Brain pericyte (primary cell): ENCODE measurements around the gene KANK4.

ENCODE experiments used
- DNase-seq: peaks from one replicate; pipeline ENCODE4 v3.0.0-alpha.2; 2012; ENCODE audit warnings: low read depth, low spot score

The KANK4 gene

GRCh38 chr1:62336995-62337705 lies 17.9 kb upstream of the KANK4 start:
- DNase-seq: no peak

- no peak for DNase-seq
Observed at GRCh38 chr1:62336638-62336994, 17.4 kb upstream of the KANK4 start.

GRCh38 chr1:62335656-62336055 lies 16.4 kb upstream of the KANK4 start:
- no peak for DNase-seq

- DNase-seq: no peak
Observed at GRCh38 chr1:62334434-62334985, 15.3 kb upstream of the KANK4 start.

- DNase-seq: no peak
Observed at GRCh38 chr1:62333441-62333840, 14.2 kb upstream of the KANK4 start.

GRCh38 chr1:62327360-62328055 lies 8.3 kb upstream of the KANK4 start:
- DNase-seq: no peak

- no peak for DNase-seq
Observed at GRCh38 chr1:62325681-62326080, 6.4 kb upstream of the KANK4 start.

- DNase-seq: no peak
Observed at GRCh38 chr1:62325081-62325480, 5.8 kb upstream of the KANK4 start.

GRCh38 chr1:62321446-62321845 lies 2.2 kb upstream of the KANK4 start:
- no peak for DNase-seq

GRCh38 chr1:62318320-62318755 lies 896 bp downstream of the KANK4 start:
- no peak for DNase-seq

GRCh38 chr1:62317021-62317768 lies 2.0 kb downstream of the KANK4 start:
- DNase-seq: no peak

GRCh38 chr1:62316135-62316534 lies 3.1 kb downstream of the KANK4 start:
- DNase-seq: no peak

GRCh38 chr1:62315387-62315786 lies 3.8 kb downstream of the KANK4 start:
- no peak for DNase-seq

- no peak for DNase-seq
Observed at GRCh38 chr1:62314454-62315350, 4.5 kb downstream of the KANK4 start.

GRCh38 chr1:62312698-62313097 lies 6.5 kb downstream of the KANK4 start:
- no peak for DNase-seq

GRCh38 chr1:62311473-62311943 lies 7.7 kb downstream of the KANK4 start:
- DNase-seq: no peak

- DNase-seq: no peak
Observed at GRCh38 chr1:62309906-62310305, 9.3 kb downstream of the KANK4 start.

- no peak for DNase-seq
Observed at GRCh38 chr1:62308606-62309005, 10.6 kb downstream of the KANK4 start.

- DNase-seq: no peak
Observed at GRCh38 chr1:62307895-62308492, 11.2 kb downstream of the KANK4 start.

GRCh38 chr1:62307446-62307845 lies 11.8 kb downstream of the KANK4 start:
- no peak for DNase-seq

GRCh38 chr1:62306065-62306464 lies 13.2 kb downstream of the KANK4 start:
- no peak for DNase-seq
